Fibroblast of lung (primary cell): ENCODE data around the gene TPI1.

Experiments
- EZH2 ChIP-seq: IDR thresholded peaks from 2 replicates; pipeline ENCODE4 v1.5.1; 2012; ENCODE audit warnings: low read length, control low read depth, mild to moderate bottlenecking; ENCODE audit errors: missing control alignments
- TF ChIP-seq, protein P1 (sequence below), 2 donors: IDR thresholded peaks in 1 of 2; conservative IDR thresholded peaks in 1 of 2; 1 replicate in 1 of 2; 2 replicates in 1 of 2; pipeline ENCODE4 v1.5.1; 2011 to 2012; ENCODE audit warnings: low read length in 2 of 2, control low read depth in 1 of 2, inconsistent platforms in 1 of 2, low read depth in 1 of 2, mild to moderate bottlenecking in 1 of 2

DNA sequence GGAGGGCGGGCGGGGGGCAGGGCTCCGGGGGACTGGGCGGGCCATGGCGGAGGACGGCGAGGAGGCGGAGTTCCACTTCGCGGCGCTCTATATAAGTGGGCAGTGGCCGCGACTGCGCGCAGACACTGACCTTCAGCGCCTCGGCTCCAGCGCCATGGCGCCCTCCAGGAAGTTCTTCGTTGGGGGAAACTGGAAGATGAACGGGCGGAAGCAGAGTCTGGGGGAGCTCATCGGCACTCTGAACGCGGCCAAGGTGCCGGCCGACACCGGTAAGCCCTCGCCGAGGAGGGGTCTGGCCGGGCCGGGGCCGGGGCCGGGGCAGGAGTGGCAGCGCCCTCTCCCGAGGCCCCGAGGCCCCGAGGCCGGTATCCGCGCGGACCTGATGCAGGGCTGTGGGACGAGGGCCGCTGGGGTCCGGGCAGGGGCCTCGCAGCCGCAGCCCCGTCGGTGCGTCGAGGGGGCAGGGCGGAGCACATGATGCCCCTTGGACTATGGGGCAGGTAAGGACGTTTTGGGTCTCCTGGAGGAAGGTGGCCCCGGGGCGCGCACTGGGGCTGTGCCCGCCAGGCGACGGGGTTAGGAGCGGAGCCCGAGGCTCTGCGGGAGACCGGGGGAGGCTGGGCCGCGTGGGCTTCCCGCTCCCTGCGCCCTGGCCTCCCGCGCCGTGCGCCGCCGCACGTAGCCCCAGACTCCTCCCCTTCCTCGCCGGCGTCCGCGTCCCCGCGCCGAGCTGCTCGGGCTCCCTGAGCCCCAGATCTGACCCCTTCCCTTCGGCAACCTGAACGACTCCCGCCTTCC, at the start of gene TPI1:
- TF ChIP-seq EZH2, result no peak
- TF ChIP-seq, protein P1, sequence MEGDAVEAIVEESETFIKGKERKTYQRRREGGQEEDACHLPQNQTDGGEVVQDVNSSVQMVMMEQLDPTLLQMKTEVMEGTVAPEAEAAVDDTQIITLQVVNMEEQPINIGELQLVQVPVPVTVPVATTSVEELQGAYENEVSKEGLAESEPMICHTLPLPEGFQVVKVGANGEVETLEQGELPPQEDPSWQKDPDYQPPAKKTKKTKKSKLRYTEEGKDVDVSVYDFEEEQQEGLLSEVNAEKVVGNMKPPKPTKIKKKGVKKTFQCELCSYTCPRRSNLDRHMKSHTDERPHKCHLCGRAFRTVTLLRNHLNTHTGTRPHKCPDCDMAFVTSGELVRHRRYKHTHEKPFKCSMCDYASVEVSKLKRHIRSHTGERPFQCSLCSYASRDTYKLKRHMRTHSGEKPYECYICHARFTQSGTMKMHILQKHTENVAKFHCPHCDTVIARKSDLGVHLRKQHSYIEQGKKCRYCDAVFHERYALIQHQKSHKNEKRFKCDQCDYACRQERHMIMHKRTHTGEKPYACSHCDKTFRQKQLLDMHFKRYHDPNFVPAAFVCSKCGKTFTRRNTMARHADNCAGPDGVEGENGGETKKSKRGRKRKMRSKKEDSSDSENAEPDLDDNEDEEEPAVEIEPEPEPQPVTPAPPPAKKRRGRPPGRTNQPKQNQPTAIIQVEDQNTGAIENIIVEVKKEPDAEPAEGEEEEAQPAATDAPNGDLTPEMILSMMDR (conservative IDR thresholded peaks at IDR 0.05 in 1 of 2, IDR thresholded peaks at IDR 0.05 in 1 of 2; ENCODE audit: low read depth in 1 of 2, low read length in 2 of 2), result no peak
